WTC11 (cell line): Measurements from ENCODE around the gene COPB2. TPM values are rescaled to one million over a fixed set of nuclear protein-coding genes. Genes with fewer than 3 reads are reported as not detected.

ENCODE experiments used
- ATAC-seq: fragments of 200-7000 bp; cut with Tn5 transposase; 2 replicates; pipeline ENCODE4 v1.10.0; 2021; ENCODE audit warnings: mild to moderate bottlenecking, moderate library complexity
- CTCF ChIA-PET: fragments of 300-600 bp; sonication (Branson Sonifier 250); formaldehyde crosslinking; loops from one replicate; lab custom pipeline; 2021; ENCODE audit warnings: antibody characterized with exemption; lab: Charles Lee
- POLR2A ChIA-PET: fragments of 350-600 bp; sonication (Branson Sonifier 250); formaldehyde crosslinking; loops from one replicate; lab custom pipeline; 2021; ENCODE audit warnings: antibody characterized with exemption; lab: Charles Lee
- DNase-seq: peaks from one replicate; pipeline ENCODE4 v3.0.0; 2021; ENCODE audit warnings: low spot score
- H3K27ac Mint-ChIP-seq: 2 replicates; pipeline ENCODE4 v1.8.0; 2021; ENCODE audit warnings: mixed read lengths
- H3K27me3 Mint-ChIP-seq: 2 replicates; pipeline ENCODE4 v1.8.0; 2021; ENCODE audit warnings: low read depth, mild to moderate bottlenecking, moderate library complexity, mixed read lengths
- H3K36me3 Mint-ChIP-seq: 2 replicates; pipeline ENCODE4 v1.8.0; 2021; ENCODE audit warnings: mixed read lengths
- H3K4me1 Mint-ChIP-seq: 2 replicates; pipeline ENCODE4 v1.8.0; 2022; ENCODE audit warnings: mixed read lengths
- H3K4me3 Mint-ChIP-seq: 2 replicates; pipeline ENCODE4 v1.8.0; 2021; ENCODE audit warnings: mild to moderate bottlenecking, moderate library complexity, mixed read lengths
- H3K9me3 Mint-ChIP-seq: 2 replicates; pipeline ENCODE4 v1.8.0; 2021; ENCODE audit warnings: mixed read lengths
- GRHL2 ChIP-seq: fragments of 250-450 bp; sonication (Bioruptor Pico); IDR thresholded peaks from 2 replicates; pipeline ENCODE4 v1.8.0; 2022; ENCODE audit warnings: mild to moderate bottlenecking, moderate library complexity; ENCODE audit not compliant: insufficient replicate concordance, severe bottlenecking
- PRRX2 ChIP-seq: fragments of 250-450 bp; sonication (Bioruptor Pico); IDR thresholded peaks from 2 replicates; pipeline ENCODE4 v1.8.0; 2021; ENCODE audit warnings: mild to moderate bottlenecking
- SP1 ChIP-seq: sonication (generic); formaldehyde crosslinking; conservative IDR thresholded peaks from 2 replicates; pipeline ENCODE4 v1.8.1; 2022; ENCODE audit warnings: missing genetic modification reagents
- ZNF138 ChIP-seq: sonication (generic); formaldehyde crosslinking; conservative IDR thresholded peaks from 2 replicates; pipeline ENCODE4 v1.8.1; 2022; ENCODE audit warnings: mild to moderate bottlenecking, moderate library complexity, missing genetic modification reagents
- ZNF423 ChIP-seq: fragments of 250-450 bp; sonication (Bioruptor Pico); IDR thresholded peaks from 2 replicates; pipeline ENCODE4 v2.1.2; 2022; ENCODE audit warnings: mild to moderate bottlenecking, moderate library complexity
- total RNA-seq: library from RNA; stranded (reverse); gene quantifications from 3 replicates; pipeline ENCODE4 v1.2.3, GENCODE V29; 2021
- TF ChIP-seq, protein P1 (sequence below): sonication (generic); formaldehyde crosslinking; IDR thresholded peaks from 2 replicates; pipeline ENCODE4 v1.8.1; 2023; ENCODE audit warnings: mild to moderate bottlenecking, missing genetic modification reagents
- TF ChIP-seq, protein P2 (sequence below): sonication (generic); formaldehyde crosslinking; IDR thresholded peaks from 2 replicates; pipeline ENCODE4 v1.8.1; 2023; ENCODE audit warnings: mild to moderate bottlenecking, missing genetic modification reagents, borderline replicate concordance
- TF ChIP-seq, protein P3 (sequence below): fragments of 250-450 bp; sonication (Bioruptor Pico); IDR thresholded peaks from 2 replicates; pipeline ENCODE4 v2.1.2; 2022; ENCODE audit warnings: mild to moderate bottlenecking, moderate library complexity
- TF ChIP-seq, protein P4 (sequence below): fragments of 250-450 bp; sonication (Bioruptor Pico); IDR thresholded peaks from 2 replicates; pipeline ENCODE4 v1.9.0; 2021; ENCODE audit warnings: mild to moderate bottlenecking, borderline replicate concordance
- TF ChIP-seq, protein P5 (sequence below): fragments of 250-450 bp; sonication (Bioruptor Pico); IDR thresholded peaks from 2 replicates; pipeline ENCODE4 v1.9.0; 2021; ENCODE audit warnings: mild to moderate bottlenecking
- TF ChIP-seq, protein P6 (sequence below): sonication (generic); formaldehyde crosslinking; IDR thresholded peaks from 2 replicates; pipeline ENCODE4 v1.8.1; 2022; ENCODE audit warnings: mild to moderate bottlenecking, moderate library complexity, missing genetic modification reagents

COPB2 gene
- total RNA-seq, 1 experiment from 2014 or later = 141 TPM

DNA sequence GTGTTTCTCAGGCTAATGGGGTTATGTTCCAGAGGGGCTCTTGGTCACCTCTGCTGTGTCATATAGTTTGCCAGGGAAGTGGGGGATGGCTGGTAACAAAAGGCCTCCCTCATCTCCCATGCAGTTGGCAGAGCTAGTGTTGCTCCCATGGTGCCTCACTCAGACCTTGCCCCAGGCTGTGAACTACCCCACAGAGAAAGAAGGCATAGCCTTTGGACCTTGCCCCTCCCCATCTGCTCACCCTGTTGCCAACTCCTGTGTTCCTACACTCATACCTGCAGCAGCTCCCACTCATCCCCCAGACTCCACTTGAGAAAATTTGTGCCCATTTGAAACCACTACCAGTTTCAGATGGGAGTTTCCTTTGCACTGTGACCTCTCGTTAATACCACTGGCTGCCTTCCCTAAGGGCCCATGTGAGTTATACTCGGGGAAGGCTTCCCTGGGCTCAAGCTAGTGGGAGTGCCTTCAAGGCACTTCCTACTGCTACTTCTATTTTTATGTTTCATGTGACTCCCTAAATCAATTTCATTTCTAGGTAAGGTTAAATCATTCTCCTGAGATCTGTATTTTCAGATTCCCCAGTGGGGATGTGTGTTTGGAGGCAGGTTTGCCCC, 25.3 kb upstream of the COPB2 start:
- ATAC-seq (no peak), DNase-seq (no peak)
- Mint-ChIP-seq H3K36me3 (peaks cover 14% of the 10 kb centered on the region), H3K27me3 (peaks cover 9% of the 10 kb centered on the region), H3K9me3 (peaks cover 43% of the 10 kb centered on the region), H3K27ac (no peak overlapping the region), H3K4me1 (peaks cover 8% of the 10 kb centered on the region; the same call in 1 of the 2 replicates), H3K4me3 (no peak overlapping the region)
- ChIA-PET POLR2A (no interaction called here), CTCF (no interaction called here)
- TF ChIP-seq, protein P1, sequence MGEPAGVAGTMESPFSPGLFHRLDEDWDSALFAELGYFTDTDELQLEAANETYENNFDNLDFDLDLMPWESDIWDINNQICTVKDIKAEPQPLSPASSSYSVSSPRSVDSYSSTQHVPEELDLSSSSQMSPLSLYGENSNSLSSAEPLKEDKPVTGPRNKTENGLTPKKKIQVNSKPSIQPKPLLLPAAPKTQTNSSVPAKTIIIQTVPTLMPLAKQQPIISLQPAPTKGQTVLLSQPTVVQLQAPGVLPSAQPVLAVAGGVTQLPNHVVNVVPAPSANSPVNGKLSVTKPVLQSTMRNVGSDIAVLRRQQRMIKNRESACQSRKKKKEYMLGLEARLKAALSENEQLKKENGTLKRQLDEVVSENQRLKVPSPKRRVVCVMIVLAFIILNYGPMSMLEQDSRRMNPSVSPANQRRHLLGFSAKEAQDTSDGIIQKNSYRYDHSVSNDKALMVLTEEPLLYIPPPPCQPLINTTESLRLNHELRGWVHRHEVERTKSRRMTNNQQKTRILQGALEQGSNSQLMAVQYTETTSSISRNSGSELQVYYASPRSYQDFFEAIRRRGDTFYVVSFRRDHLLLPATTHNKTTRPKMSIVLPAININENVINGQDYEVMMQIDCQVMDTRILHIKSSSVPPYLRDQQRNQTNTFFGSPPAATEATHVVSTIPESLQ (CRISPR knock-in tag) = no peak
- TF ChIP-seq ZNF423 (CRISPR knock-in tag) (no peak), ZNF138 (no peak), GRHL2 (no peak), PRRX2 (CRISPR knock-in tag) (no peak), SP1 (CRISPR knock-in tag) (no peak)
- TF ChIP-seq, protein P2, sequence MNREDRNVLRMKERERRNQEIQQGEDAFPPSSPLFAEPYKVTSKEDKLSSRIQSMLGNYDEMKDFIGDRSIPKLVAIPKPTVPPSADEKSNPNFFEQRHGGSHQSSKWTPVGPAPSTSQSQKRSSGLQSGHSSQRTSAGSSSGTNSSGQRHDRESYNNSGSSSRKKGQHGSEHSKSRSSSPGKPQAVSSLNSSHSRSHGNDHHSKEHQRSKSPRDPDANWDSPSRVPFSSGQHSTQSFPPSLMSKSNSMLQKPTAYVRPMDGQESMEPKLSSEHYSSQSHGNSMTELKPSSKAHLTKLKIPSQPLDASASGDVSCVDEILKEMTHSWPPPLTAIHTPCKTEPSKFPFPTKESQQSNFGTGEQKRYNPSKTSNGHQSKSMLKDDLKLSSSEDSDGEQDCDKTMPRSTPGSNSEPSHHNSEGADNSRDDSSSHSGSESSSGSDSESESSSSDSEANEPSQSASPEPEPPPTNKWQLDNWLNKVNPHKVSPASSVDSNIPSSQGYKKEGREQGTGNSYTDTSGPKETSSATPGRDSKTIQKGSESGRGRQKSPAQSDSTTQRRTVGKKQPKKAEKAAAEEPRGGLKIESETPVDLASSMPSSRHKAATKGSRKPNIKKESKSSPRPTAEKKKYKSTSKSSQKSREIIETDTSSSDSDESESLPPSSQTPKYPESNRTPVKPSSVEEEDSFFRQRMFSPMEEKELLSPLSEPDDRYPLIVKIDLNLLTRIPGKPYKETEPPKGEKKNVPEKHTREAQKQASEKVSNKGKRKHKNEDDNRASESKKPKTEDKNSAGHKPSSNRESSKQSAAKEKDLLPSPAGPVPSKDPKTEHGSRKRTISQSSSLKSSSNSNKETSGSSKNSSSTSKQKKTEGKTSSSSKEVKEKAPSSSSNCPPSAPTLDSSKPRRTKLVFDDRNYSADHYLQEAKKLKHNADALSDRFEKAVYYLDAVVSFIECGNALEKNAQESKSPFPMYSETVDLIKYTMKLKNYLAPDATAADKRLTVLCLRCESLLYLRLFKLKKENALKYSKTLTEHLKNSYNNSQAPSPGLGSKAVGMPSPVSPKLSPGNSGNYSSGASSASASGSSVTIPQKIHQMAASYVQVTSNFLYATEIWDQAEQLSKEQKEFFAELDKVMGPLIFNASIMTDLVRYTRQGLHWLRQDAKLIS (CRISPR knock-in tag) = no peak
- TF ChIP-seq, protein P3, sequence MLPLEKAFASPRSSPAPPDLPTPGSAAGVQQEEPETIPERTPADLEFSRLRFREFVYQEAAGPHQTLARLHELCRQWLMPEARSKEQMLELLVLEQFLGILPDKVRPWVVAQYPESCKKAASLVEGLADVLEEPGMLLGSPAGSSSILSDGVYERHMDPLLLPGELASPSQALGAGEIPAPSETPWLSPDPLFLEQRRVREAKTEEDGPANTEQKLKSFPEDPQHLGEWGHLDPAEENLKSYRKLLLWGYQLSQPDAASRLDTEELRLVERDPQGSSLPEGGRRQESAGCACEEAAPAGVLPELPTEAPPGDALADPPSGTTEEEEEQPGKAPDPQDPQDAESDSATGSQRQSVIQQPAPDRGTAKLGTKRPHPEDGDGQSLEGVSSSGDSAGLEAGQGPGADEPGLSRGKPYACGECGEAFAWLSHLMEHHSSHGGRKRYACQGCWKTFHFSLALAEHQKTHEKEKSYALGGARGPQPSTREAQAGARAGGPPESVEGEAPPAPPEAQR (CRISPR knock-in tag) = no peak
- TF ChIP-seq, protein P4, sequence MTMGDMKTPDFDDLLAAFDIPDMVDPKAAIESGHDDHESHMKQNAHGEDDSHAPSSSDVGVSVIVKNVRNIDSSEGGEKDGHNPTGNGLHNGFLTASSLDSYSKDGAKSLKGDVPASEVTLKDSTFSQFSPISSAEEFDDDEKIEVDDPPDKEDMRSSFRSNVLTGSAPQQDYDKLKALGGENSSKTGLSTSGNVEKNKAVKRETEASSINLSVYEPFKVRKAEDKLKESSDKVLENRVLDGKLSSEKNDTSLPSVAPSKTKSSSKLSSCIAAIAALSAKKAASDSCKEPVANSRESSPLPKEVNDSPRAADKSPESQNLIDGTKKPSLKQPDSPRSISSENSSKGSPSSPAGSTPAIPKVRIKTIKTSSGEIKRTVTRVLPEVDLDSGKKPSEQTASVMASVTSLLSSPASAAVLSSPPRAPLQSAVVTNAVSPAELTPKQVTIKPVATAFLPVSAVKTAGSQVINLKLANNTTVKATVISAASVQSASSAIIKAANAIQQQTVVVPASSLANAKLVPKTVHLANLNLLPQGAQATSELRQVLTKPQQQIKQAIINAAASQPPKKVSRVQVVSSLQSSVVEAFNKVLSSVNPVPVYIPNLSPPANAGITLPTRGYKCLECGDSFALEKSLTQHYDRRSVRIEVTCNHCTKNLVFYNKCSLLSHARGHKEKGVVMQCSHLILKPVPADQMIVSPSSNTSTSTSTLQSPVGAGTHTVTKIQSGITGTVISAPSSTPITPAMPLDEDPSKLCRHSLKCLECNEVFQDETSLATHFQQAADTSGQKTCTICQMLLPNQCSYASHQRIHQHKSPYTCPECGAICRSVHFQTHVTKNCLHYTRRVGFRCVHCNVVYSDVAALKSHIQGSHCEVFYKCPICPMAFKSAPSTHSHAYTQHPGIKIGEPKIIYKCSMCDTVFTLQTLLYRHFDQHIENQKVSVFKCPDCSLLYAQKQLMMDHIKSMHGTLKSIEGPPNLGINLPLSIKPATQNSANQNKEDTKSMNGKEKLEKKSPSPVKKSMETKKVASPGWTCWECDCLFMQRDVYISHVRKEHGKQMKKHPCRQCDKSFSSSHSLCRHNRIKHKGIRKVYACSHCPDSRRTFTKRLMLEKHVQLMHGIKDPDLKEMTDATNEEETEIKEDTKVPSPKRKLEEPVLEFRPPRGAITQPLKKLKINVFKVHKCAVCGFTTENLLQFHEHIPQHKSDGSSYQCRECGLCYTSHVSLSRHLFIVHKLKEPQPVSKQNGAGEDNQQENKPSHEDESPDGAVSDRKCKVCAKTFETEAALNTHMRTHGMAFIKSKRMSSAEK (CRISPR knock-in tag) = no peak
- TF ChIP-seq, protein P5, sequence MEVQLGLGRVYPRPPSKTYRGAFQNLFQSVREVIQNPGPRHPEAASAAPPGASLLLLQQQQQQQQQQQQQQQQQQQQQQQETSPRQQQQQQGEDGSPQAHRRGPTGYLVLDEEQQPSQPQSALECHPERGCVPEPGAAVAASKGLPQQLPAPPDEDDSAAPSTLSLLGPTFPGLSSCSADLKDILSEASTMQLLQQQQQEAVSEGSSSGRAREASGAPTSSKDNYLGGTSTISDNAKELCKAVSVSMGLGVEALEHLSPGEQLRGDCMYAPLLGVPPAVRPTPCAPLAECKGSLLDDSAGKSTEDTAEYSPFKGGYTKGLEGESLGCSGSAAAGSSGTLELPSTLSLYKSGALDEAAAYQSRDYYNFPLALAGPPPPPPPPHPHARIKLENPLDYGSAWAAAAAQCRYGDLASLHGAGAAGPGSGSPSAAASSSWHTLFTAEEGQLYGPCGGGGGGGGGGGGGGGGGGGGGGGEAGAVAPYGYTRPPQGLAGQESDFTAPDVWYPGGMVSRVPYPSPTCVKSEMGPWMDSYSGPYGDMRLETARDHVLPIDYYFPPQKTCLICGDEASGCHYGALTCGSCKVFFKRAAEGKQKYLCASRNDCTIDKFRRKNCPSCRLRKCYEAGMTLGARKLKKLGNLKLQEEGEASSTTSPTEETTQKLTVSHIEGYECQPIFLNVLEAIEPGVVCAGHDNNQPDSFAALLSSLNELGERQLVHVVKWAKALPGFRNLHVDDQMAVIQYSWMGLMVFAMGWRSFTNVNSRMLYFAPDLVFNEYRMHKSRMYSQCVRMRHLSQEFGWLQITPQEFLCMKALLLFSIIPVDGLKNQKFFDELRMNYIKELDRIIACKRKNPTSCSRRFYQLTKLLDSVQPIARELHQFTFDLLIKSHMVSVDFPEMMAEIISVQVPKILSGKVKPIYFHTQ = no peak
- TF ChIP-seq, protein P6, sequence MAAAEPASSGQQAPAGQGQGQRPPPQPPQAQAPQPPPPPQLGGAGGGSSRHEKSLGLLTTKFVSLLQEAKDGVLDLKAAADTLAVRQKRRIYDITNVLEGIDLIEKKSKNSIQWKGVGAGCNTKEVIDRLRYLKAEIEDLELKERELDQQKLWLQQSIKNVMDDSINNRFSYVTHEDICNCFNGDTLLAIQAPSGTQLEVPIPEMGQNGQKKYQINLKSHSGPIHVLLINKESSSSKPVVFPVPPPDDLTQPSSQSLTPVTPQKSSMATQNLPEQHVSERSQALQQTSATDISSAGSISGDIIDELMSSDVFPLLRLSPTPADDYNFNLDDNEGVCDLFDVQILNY (CRISPR knock-in tag) = no peak
